Chondrocyte (in vitro differentiated cells): ENCODE measurements around the gene ABCA3. TPM values are rescaled to one million over a fixed set of nuclear protein-coding genes. Genes with fewer than 3 reads are reported as not detected.

Experiments
- DNase-seq: peaks from one replicate; pipeline ENCODE4 v3.0.0; 2021; ENCODE audit warnings: mixed read lengths, low spot score
- H3K27ac Mint-ChIP-seq: one replicate; pipeline ENCODE4 v1.8.0; 2021; ENCODE audit warnings: mild to moderate bottlenecking, moderate library complexity, mixed read lengths; ENCODE audit not compliant: unreplicated experiment
- H3K27me3 Mint-ChIP-seq: 2 replicates; pipeline ENCODE4 v1.8.0; 2021; ENCODE audit warnings: low read depth, mixed read lengths
- H3K36me3 Mint-ChIP-seq: 2 replicates; pipeline ENCODE4 v1.8.0; 2021; ENCODE audit warnings: low read depth, mixed read lengths
- H3K4me1 Mint-ChIP-seq: 2 replicates; pipeline ENCODE4 v1.8.0; 2021; ENCODE audit warnings: low read depth, mild to moderate bottlenecking, mixed read lengths
- H3K4me3 Mint-ChIP-seq: one replicate; pipeline ENCODE4 v1.8.0; 2021; ENCODE audit warnings: mild to moderate bottlenecking, moderate library complexity, mixed read lengths; ENCODE audit not compliant: unreplicated experiment
- H3K9me3 Mint-ChIP-seq: 2 replicates; pipeline ENCODE4 v1.8.0; 2021; ENCODE audit warnings: low read depth, mixed read lengths
- CTCF ChIP-seq: fragments of 200-600 bp; sonication (generic); IDR thresholded peaks from 2 replicates; pipeline ENCODE4 v1.5.0; 2021; ENCODE audit warnings: antibody characterized with exemption, mild to moderate bottlenecking, moderate library complexity
- total RNA-seq: library from RNA; stranded (reverse); gene quantifications from 3 replicates; pipeline ENCODE4 v1.2.1, GENCODE V29; 2021

The ABCA3 gene
- total RNA-seq, 1 donor from 2014 or later: 26.0 TPM

GRCh38 chr16:2287916-2288547 is 52.5 kb downstream of the ABCA3 start:
- no peak for DNase-seq
- no peak for TF ChIP-seq CTCF
- Mint-ChIP-seq H3K4me3 (no peak overlapping the region), H3K27me3 (no peaks in the 10 kb centered on the region), H3K9me3 (no peaks in the 10 kb centered on the region), H3K4me1 (no peaks in the 10 kb centered on the region), H3K27ac (no peak overlapping the region), H3K36me3 (peaks cover 11% of the 10 kb centered on the region)

- no peak for TF ChIP-seq CTCF
- H3K4me3 Mint-ChIP-seq: no peak overlapping the region
- no peak for DNase-seq
- no peaks in the 10 kb centered on the region for H3K9me3 Mint-ChIP-seq
- peaks cover 7% of the 10 kb centered on the region for H3K36me3 Mint-ChIP-seq
- H3K4me1 Mint-ChIP-seq: no peaks in the 10 kb centered on the region
- H3K27ac Mint-ChIP-seq: no peak overlapping the region
- H3K27me3 Mint-ChIP-seq: no peaks in the 10 kb centered on the region
These were observed 54.0 kb downstream of the ABCA3 start for GRCh38 chr16:2286550-2286949.

- H3K36me3 Mint-ChIP-seq: peaks cover 9% of the 10 kb centered on the region
- H3K4me1 Mint-ChIP-seq: no peaks in the 10 kb centered on the region
- H3K27ac Mint-ChIP-seq: no peak overlapping the region
- H3K9me3 Mint-ChIP-seq: no peaks in the 10 kb centered on the region
- H3K4me3 Mint-ChIP-seq: no peak overlapping the region
- no peak for TF ChIP-seq CTCF
- no peaks in the 10 kb centered on the region for H3K27me3 Mint-ChIP-seq
- no peak for DNase-seq
These were observed 54.8 kb downstream of the ABCA3 start for GRCh38 chr16:2285731-2286191.

GRCh38 chr16:2284797-2285576 is 55.5 kb downstream of the ABCA3 start:
- Mint-ChIP-seq H3K4me1 (no peaks in the 10 kb centered on the region), H3K4me3 (no peak overlapping the region), H3K36me3 (peaks cover 11% of the 10 kb centered on the region), H3K9me3 (no peaks in the 10 kb centered on the region), H3K27me3 (no peaks in the 10 kb centered on the region), H3K27ac (no peak overlapping the region)
- DNase-seq: no peak
- no peak for TF ChIP-seq CTCF

- Mint-ChIP-seq H3K27ac (no peak overlapping the region), H3K4me1 (no peaks in the 10 kb centered on the region), H3K27me3 (no peaks in the 10 kb centered on the region), H3K4me3 (no peak overlapping the region), H3K36me3 (peaks cover 13% of the 10 kb centered on the region), H3K9me3 (no peaks in the 10 kb centered on the region)
- TF ChIP-seq CTCF: no peak
- peak; percentile 84 for DNase-seq
These were observed 56.3 kb downstream of the ABCA3 start for GRCh38 chr16:2284001-2284770.
